Measurements from ENCODE around the gene RAB26.

The RAB26 gene

GRCh38 chr16:2181952-2182351, 33.5 kb downstream of the RAB26 start:
- no peak for DNase-seq

- no peak for DNase-seq
These were observed 35.2 kb downstream of the RAB26 start for GRCh38 chr16:2183671-2184070.

GRCh38 chr16:2184346-2184745, 35.9 kb downstream of the RAB26 start:
- no peak for DNase-seq

GRCh38 chr16:2184962-2185361, 36.5 kb downstream of the RAB26 start:
- no peak for DNase-seq

GRCh38 chr16:2186064-2186463, 37.6 kb downstream of the RAB26 start:
- no peak for DNase-seq

GRCh38 chr16:2186505-2186904, 38.1 kb downstream of the RAB26 start:
- no peak for DNase-seq

- no peak for DNase-seq
These were observed 38.8 kb downstream of the RAB26 start for GRCh38 chr16:2187212-2187611.

GRCh38 chr16:2188395-2188794, 40.0 kb downstream of the RAB26 start:
- no peak for DNase-seq

GRCh38 chr16:2189252-2189893, 40.9 kb downstream of the RAB26 start:
- DNase-seq, result no peak

GRCh38 chr16:2190002-2190658, 41.7 kb downstream of the RAB26 start:
- no peak for DNase-seq

- DNase-seq, result no peak
These were observed 42.4 kb downstream of the RAB26 start for GRCh38 chr16:2190659-2191445.

- no peak for DNase-seq
These were observed 43.0 kb downstream of the RAB26 start for GRCh38 chr16:2191446-2191706.

- DNase-seq, result no peak
These were observed 45.9 kb downstream of the RAB26 start for GRCh38 chr16:2194166-2194834.

GRCh38 chr16:2194852-2195321, 46.5 kb downstream of the RAB26 start:
- DNase-seq, result peak; percentile 30

GRCh38 chr16:2195322-2196161, 47.1 kb downstream of the RAB26 start:
- no peak for DNase-seq

GRCh38 chr16:2196162-2196980, 47.9 kb downstream of the RAB26 start, which contains the start of gene CASKIN1:
CASKIN1 (minus strand) TSS chr16:2196605; CDS start chr16:2196432, 173 bp downstream.
- no peak for DNase-seq

- DNase-seq, result no peak
These were observed 48.6 kb downstream of the RAB26 start for GRCh38 chr16:2196981-2197511.

- no peak for DNase-seq
These were observed 49.3 kb downstream of the RAB26 start for GRCh38 chr16:2197765-2198164.

- no peak for DNase-seq
These were observed 49.9 kb downstream of the RAB26 start for GRCh38 chr16:2198283-2198682.

GRCh38 chr16:2199095-2199494, 50.7 kb downstream of the RAB26 start:
- DNase-seq, result no peak

GRCh38 chr16:2199621-2200139, 51.3 kb downstream of the RAB26 start:
- no peak for DNase-seq

Data from DMS153 (cell line).